Smooth muscle cell (in vitro differentiated cells): ENCODE measurements around the gene NTSR1. TPM values are rescaled to one million over a fixed set of nuclear protein-coding genes. Genes with fewer than 3 reads are reported as not detected.

ENCODE experiments used
- DNase-seq: peaks from one replicate; lab custom pipeline; 2025; ENCODE audit not compliant: unreplicated experiment; lab: John Stamatoyannopoulos, UW
- H2AFZ ChIP-seq: fragments of 200-600 bp; sonication (generic); 2 replicates; pipeline ENCODE4 v1.6.0; 2016; ENCODE audit warnings: antibody characterized with exemption, low read depth, mild to moderate bottlenecking
- H3F3A ChIP-seq: fragments of 200-600 bp; sonication (generic); 2 replicates; pipeline ENCODE4 v1.6.0; 2017; ENCODE audit warnings: antibody characterized with exemption, low read depth
- H3K27ac ChIP-seq: fragments of 200-600 bp; sonication (generic); 2 replicates; pipeline ENCODE4 v1.5.1; 2016; ENCODE audit warnings: low read depth, mild to moderate bottlenecking
- H3K27me3 ChIP-seq: fragments of 200-600 bp; sonication (generic); 2 replicates; pipeline ENCODE4 v1.6.1; 2016; ENCODE audit warnings: low read depth, mild to moderate bottlenecking
- H3K36me3 ChIP-seq: fragments of 200-600 bp; sonication (generic); 2 replicates; pipeline ENCODE4 v1.5.1; 2016; ENCODE audit warnings: low read depth
- H3K4me1 ChIP-seq: fragments of 200-600 bp; sonication (generic); 2 replicates; pipeline ENCODE4 v1.5.1; 2016; ENCODE audit warnings: low read depth
- H3K4me2 ChIP-seq: fragments of 200-600 bp; sonication (generic); 2 replicates; pipeline ENCODE4 v1.6.0; 2016; ENCODE audit warnings: mild to moderate bottlenecking
- H3K4me3 ChIP-seq: fragments of 200-600 bp; sonication (generic); 2 replicates; pipeline ENCODE4 v1.5.1; 2016; ENCODE audit warnings: mild to moderate bottlenecking
- H3K79me2 ChIP-seq: fragments of 200-600 bp; sonication (generic); 2 replicates; pipeline ENCODE4 v1.6.0; 2016; ENCODE audit warnings: low read depth, mild to moderate bottlenecking
- H3K9ac ChIP-seq: fragments of 200-600 bp; sonication (generic); 2 replicates; pipeline ENCODE4 v1.6.0; 2016; ENCODE audit warnings: low read depth
- H3K9me3 ChIP-seq: fragments of 200-600 bp; sonication (generic); replicated peaks from 2 replicates; pipeline ENCODE4 v1.5.1; 2016; ENCODE audit warnings: low read depth
- H4K20me1 ChIP-seq: fragments of 200-600 bp; sonication (generic); 2 replicates; pipeline ENCODE4 v1.6.0; 2016; ENCODE audit warnings: low read depth
- WGBS: methylation state at CpG from one replicate; pipeline ENCODE4 v1.1.7; 2016; ENCODE audit warnings: low lambda C conversion rate; 5-methylcytosine and 5-hydroxymethylcytosine counted together
- polyA plus RNA-seq: library from polyadenylated mRNA; unstranded; fragments of >200 nt; fragmentation: Nextera tagmentation; extraction: Ambion mirVana; gene quantifications from 2 replicates; pipeline ENCODE4 v1.2.1, GENCODE V29; 2016
- total RNA-seq: library from RNA; depleted of rRNA; stranded (reverse); fragments of >200 nt; gene quantifications from 2 replicates; pipeline ENCODE4 v1.2.3, GENCODE V29; 2014
- TF ChIP-seq, protein P1 (sequence below): fragments of 200-600 bp; sonication (generic); IDR thresholded peaks from 2 replicates; pipeline ENCODE4 v1.5.1; 2017; ENCODE audit warnings: borderline replicate concordance, mild to moderate bottlenecking, antibody characterized with exemption; ENCODE audit not compliant: insufficient read depth, poor library complexity, severe bottlenecking

The NTSR1 gene
- total and polyA plus RNA-seq, 2 experiments from 2014 or later: 0.09 TPM; not detected in 1

DNA sequence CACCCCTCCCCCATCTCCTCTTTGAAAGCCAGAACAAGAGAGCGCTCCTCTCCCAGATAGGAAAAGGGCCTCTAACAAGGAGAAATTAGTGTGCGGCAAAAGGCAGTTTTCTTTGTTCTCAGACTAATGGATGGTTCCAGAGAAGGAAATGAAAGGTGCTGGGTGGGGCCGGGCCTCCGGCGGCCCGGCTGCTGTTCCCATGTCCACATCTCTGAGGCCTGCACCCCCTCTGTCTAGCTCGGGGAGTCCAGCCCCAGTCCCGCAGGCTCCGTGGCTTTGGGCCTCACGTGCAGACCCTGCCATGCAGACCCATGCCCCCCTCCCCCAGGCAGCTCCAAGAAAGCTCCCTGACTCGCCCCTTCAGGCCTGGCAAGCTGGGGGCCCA lies 51.8 kb downstream of the NTSR1 start:
- no peaks in the 10 kb centered on the region for H3K79me2 ChIP-seq
- H2AFZ ChIP-seq: no peak overlapping the region
- 71% methylated on average over 11 of the region's 11 CpGs for WGBS
- peaks cover 14% of the 10 kb centered on the region for H3K4me1 ChIP-seq
- H3F3A ChIP-seq: no peaks in the 10 kb centered on the region
- no peaks in the 10 kb centered on the region for H3K9me3 ChIP-seq
- H3K27ac ChIP-seq: no peak overlapping the region
- no peaks in the 10 kb centered on the region for H4K20me1 ChIP-seq
- no peaks in the 10 kb centered on the region for H3K27me3 ChIP-seq
- no peak for DNase-seq
- no peak overlapping the region for H3K4me2 ChIP-seq
- H3K36me3 ChIP-seq: no peaks in the 10 kb centered on the region
- TF ChIP-seq, protein P1, sequence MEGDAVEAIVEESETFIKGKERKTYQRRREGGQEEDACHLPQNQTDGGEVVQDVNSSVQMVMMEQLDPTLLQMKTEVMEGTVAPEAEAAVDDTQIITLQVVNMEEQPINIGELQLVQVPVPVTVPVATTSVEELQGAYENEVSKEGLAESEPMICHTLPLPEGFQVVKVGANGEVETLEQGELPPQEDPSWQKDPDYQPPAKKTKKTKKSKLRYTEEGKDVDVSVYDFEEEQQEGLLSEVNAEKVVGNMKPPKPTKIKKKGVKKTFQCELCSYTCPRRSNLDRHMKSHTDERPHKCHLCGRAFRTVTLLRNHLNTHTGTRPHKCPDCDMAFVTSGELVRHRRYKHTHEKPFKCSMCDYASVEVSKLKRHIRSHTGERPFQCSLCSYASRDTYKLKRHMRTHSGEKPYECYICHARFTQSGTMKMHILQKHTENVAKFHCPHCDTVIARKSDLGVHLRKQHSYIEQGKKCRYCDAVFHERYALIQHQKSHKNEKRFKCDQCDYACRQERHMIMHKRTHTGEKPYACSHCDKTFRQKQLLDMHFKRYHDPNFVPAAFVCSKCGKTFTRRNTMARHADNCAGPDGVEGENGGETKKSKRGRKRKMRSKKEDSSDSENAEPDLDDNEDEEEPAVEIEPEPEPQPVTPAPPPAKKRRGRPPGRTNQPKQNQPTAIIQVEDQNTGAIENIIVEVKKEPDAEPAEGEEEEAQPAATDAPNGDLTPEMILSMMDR: no peak
- no peak overlapping the region for H3K4me3 ChIP-seq
- H3K9ac ChIP-seq: no peak overlapping the region

DNA sequence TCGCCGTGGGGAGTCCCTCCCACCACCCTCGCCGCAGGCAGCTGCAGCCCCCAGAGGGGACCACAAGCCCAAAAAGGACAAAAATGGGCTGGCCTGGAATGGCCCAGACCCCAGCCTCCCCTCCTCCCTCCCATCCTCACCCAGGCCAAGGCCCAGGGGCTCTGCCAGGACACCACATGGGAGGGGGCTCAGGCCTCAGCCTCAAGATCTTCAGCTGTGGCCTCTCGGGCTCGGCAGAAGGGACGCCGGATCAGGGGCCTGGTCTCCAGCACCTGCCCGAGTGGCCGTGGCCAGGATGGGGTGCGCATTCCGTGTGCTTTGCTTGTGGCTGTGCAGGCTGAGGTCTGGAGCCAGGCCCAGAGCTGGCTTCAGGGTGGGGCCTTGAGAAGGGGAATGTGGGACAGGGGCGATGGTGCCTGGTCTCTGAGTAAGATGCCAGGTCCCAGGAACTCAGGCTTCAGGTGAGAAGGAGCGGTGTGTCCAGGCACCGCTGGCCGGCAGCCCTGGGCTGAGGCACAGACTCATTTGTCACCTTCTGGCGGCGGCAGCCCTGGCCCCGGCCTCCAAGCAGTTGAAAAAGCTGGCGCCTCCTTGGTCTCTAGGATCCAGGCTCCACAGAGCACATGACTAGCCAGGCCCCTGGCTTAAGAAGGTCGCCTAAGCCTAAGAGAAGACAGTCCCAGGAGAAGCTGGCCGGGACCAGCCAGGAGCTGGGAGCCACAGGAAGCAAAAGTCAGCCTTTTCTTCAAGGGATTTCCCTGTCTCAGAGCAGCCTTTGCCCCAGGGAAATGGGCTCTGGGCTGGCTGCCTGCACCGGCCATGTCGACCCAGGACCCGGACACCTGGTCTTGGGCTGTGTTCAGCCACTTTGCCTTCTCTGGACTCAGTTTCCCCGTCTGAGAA lies 52.5 kb downstream of the NTSR1 start:
- Histone ChIP-seq H3K36me3 (no peaks in the 10 kb centered on the region), H3K9ac (no peak overlapping the region)

DNA sequence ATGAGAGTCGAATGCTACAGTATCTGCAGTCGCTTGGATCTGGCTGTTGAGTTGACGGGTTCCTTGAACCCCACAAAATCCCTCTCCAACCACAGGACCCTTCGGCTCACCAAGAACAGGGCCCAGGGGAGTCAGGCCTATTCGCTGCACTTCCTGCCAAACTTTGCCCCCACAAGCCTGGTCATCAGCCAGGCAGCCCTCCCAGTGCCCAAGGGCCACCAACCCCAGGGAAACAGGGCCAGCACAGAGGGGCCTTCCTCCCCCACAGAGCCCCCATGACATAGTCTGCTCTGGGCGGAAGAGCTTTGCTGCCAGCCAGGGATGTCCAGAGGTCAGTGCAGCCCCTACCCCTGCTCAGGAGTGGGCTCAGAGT lies 53.1 kb downstream of the NTSR1 start:
- Histone ChIP-seq H3K9ac (no peak overlapping the region), H3K79me2 (no peaks in the 10 kb centered on the region), H3K4me2 (no peak overlapping the region), H3K36me3 (no peaks in the 10 kb centered on the region), H2AFZ (no peak overlapping the region), H3K4me3 (no peak overlapping the region), H3K27me3 (no peaks in the 10 kb centered on the region), H3K9me3 (no peaks in the 10 kb centered on the region), H3F3A (no peaks in the 10 kb centered on the region), H3K4me1 (peaks cover 14% of the 10 kb centered on the region), H4K20me1 (no peaks in the 10 kb centered on the region), H3K27ac (no peak overlapping the region)
- whole genome bisulfite sequencing: 96% methylated on average over 6 of the region's 6 CpGs
- no peak for DNase-seq
- TF ChIP-seq, protein P1: no peak

More for the DNA sequence above, 52.5 kb downstream of the NTSR1 start:
- H3K27ac ChIP-seq: no peak overlapping the region
- no peaks in the 10 kb centered on the region for H3F3A ChIP-seq
- WGBS: 80% methylated on average over 26 of the region's 26 CpGs
- peaks cover 14% of the 10 kb centered on the region for H3K4me1 ChIP-seq
- H2AFZ ChIP-seq: no peak overlapping the region
- H4K20me1 ChIP-seq: no peaks in the 10 kb centered on the region
- no peak overlapping the region for H3K4me3 ChIP-seq
- H3K4me2 ChIP-seq: no peak overlapping the region
- DNase-seq: no peak
- TF ChIP-seq, protein P1: no peak
- H3K79me2 ChIP-seq: no peaks in the 10 kb centered on the region
- H3K27me3 ChIP-seq: no peaks in the 10 kb centered on the region
- H3K9me3 ChIP-seq: no peaks in the 10 kb centered on the region
